ENCODE results near the gene ARGLU1.

- TF ChIP-seq CTCF (IDR thresholded peaks at IDR 0.05) (no peak), POLR2A (IDR thresholded peaks at IDR 0.05) (no peak)
These were observed 64.7 kb downstream of the ARGLU1 start for GRCh38 chr13:106503272-106503671.
